ENCODE results near the gene KIAA1671.

The KIAA1671 gene

DNA sequence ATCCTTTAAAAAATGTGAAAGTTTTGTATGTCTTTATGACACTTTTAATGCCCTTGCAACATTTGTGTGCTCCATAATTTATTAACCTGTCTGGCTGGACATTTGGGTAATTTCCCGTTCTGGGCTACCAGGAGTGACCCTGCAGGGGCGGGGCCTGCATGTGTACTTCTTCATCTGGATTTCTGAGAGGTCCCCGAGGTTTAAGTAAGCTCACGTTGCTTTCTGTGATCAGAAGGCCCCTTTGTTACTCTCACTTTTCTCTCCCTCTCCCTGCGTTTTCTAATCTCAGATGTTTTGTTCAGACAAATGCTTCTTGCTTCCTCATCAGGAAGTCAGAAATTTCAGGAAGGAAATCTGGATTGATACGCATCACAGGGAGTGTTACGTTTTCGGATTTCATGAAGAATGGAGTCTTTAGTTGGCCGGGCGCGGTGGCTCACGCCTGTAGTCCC is 168.3 kb downstream of the KIAA1671 start:
- FAIRE-seq, result no peak

DNA sequence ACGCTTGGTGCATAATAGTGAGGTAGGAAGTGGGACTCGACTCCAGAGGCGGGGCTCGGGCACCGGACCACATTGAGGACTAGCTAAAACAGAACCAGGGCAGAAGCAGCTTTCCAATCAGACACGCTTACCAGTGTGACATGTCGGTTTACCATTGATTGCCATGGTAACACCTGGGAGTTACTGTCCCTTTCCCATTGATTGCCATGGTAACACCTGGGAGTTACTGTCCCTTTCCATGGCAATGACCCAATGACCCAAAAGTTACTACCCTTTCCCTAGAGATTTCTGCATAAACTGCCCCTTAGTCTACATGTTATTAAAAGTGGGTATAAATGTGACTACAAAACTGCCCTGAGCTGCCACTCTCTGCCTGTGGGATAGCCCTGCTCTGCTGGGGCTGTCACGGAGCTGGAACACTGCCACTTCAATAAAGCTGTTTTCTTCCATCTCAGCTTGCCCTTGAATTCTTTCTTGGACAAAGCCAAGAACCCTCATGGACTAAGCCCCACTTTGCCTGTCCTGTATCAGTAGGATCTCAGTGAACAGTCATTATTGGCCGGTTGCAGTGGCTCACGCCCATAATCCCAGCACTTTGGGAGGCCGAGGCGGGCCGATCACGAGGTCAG is 169.7 kb downstream of the KIAA1671 start:
- no peak for FAIRE-seq

DNA sequence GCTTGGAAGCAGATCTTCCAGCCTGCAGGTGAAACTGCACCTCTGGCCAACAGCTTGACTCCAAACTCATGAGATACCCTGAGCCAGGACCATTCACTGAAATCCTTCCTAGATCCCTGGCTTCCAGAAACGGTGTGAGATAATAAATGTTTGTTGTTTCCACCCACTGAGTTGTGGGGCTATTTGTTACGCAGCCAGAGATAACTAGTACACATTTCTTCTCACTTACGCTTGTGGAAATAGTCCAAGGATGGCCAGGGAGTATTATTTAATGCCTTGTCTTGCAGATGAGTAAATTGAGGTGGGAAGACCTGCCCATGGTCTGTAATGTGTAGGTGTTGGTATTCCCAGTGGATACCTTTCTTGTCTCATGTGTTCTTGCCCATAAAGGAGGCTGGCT is 171.2 kb downstream of the KIAA1671 start:
- no peak for FAIRE-seq

DNA sequence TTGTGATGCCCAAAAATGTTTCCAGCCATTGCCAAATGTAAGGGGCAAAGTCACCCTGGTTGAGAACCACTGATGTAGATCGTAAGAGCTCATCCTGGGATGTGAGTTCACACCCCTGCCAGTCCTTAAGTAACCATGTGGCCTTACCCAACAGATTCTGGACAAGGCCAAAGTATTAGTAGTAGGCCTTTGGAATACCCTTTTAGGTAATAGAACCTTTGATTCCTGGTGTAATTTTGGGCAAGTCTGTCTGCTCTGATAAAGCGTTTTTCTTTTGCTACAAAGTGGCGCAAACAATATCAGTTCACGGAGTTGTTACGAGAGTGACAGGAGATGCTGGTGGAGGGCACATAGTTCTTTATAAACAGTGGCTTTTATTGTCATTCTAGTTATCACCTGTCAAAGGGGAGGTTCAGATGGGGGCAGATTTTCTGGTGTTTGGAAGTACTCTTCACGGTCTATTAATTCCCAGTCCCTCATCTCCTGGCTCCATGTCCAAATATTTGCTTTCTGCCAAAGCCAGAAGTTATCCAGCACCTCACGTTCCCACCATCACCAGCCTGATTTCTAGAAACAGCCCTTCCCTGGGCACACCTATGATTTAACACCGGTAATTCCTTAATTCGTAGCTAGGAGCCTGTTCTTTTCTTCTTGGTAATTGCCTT is 173.3 kb downstream of the KIAA1671 start:
- FAIRE-seq, result no peak

DNA sequence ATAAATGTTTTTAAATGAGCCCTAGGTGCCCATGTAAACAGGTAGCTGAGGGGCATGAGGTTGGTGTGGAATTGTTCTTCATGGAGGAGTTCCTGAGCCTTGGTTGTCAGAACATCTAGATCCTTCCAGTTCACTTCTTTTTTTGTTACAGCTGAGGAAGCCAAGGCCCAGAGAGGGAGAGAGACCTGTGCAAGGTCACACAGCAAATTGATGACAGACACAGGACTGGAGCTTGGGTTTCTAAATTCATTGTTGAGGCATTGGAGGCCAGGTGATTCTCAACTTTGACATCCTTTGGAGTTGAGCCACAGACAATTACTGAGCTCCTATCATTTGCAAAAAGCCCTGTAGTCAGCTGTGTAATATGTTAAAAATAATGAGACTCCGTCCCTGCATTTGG is 174.0 kb downstream of the KIAA1671 start:
- no peak for FAIRE-seq

DNA sequence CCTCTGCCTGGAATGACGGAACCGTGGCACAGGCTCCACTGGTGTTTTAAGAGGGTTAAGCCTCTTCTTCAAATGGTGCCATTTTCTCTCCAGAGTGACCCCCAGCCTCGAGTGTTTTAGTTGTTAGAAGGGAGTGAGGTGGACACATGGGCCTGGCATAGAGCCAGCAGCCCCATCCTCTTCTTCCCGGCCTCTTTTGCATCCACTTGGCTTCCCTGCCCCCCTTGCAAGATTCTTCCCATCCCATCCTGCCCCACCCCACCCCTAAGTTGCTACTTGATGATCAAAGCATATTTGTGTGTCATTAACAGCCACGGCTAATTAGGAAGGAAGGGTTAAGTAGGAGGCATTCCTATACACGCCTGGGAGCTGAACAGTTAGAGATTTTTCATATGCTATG is 174.8 kb downstream of the KIAA1671 start:
- FAIRE-seq, result no peak

DNA sequence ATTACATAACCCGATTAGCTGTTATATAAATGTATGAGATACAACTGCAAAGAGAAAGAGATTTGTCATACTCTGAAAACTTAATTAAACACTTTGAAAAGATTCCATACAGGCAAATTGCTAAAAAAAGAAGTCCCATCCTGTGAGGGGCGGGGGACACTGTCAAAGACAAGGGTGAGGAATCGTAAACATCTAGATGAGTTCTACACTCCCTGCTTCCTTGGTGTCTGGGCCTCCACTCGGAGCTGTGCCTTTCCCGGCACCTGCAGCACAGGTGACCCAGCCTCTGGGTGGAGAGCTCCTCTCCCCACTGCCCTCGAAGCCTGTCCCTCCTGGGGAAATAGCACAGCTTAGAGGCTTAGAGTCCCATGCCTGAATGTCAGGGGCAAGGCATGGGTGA is 177.9 kb downstream of the KIAA1671 start:
- no peak for FAIRE-seq

DNA sequence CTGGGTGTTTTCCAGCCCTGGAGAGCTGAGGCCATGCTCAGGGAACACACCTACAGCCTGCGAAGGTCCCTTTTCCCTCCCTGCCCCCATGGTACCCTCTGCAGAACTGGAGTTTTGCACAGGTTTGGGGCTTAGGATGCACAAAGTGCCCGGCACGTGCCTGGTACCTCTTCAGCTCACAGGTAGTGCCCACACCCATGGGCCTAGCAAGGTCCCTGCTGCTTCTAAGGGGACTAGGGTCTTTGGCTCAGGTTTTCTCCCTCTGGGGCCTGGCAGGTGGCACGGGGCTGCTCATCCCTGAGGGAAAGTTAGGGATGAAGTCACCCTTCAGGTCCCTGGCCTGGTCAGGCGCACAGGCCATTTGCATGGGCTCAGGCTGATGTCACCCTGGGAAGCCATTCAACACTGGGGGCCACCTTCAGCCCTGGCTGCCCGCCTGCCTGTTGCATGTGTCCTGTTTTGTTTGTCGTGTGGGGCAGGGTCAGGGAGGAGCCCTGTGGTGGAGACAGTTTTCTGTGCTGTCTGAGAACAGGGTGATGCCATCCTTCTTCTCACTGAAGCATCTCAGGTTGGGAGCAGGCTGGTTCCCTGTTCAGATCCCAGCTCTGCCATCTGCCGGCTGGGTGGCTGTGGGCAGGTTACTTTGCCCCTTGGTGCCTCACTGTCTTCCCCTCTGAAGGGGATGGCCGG is 178.8 kb downstream of the KIAA1671 start:
- no peak for FAIRE-seq

DNA sequence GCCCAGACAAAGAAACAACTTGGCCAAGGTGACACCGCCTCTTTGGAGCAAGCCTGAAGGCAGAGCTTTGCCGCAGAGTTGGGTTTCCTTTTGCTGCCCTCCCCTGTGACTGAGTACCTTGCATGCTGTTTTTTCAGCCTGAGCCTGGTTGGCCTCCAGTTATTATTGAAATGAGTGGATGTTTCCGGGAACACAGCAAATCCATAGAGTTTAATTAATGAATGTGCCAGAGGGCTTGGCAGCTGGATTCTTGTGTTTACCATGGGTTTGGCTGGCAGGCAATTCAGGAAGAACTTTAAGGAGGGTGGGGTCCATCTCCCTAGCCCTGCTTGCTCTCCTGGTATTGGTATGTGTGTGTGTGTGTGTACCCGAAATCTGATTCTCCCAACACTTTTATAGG is 181.5 kb downstream of the KIAA1671 start:
- no peak for FAIRE-seq

DNA sequence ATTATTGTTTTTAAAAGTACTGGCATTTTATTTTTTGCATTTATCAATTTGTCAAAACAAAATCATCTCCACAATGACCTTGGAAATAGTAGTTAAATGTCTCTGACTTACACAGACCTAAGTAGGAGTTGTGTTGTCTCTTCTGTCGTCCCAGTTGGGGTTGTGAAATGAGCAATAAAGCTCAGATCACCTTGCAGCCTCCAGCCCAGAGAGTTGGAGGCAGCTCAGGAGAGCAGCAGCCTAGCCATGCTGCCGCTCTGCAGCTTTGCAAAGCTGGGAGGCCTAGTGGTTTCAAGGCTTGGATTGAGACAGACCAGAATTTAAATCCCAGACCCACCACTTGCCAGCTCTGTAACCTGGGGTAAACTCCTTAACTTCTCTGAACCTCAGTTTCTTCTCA is 181.9 kb downstream of the KIAA1671 start:
- no peak for FAIRE-seq

DNA sequence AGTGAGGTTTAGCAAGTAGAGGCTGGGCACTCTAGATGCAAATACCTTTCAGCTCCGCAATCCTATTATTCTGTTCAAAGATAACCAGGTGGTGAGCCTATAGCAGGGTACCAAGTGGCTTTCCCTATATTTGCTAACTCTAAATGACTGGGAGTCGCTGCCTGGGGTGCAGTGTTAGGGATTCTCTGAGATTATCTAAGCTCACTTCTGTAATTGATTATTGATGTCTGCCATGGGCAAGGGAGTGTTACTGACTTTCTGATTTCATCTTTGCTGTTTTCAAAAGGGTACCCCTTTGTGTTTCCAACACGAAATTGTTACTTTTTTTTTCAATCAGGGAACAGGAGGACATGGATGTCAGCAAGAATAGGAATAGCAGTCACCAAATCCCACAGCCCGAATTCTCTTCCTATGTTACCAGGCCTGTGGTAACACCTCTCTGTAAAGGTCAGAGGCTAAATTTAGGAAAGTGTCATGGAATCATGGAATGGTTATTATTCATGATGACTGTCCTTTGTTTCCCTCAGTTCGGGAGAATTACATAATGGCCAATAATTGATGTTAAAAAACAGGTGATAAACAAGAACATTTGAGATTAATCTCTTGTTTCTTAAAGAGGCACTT is 184.5 kb downstream of the KIAA1671 start:
- no peak for FAIRE-seq

DNA sequence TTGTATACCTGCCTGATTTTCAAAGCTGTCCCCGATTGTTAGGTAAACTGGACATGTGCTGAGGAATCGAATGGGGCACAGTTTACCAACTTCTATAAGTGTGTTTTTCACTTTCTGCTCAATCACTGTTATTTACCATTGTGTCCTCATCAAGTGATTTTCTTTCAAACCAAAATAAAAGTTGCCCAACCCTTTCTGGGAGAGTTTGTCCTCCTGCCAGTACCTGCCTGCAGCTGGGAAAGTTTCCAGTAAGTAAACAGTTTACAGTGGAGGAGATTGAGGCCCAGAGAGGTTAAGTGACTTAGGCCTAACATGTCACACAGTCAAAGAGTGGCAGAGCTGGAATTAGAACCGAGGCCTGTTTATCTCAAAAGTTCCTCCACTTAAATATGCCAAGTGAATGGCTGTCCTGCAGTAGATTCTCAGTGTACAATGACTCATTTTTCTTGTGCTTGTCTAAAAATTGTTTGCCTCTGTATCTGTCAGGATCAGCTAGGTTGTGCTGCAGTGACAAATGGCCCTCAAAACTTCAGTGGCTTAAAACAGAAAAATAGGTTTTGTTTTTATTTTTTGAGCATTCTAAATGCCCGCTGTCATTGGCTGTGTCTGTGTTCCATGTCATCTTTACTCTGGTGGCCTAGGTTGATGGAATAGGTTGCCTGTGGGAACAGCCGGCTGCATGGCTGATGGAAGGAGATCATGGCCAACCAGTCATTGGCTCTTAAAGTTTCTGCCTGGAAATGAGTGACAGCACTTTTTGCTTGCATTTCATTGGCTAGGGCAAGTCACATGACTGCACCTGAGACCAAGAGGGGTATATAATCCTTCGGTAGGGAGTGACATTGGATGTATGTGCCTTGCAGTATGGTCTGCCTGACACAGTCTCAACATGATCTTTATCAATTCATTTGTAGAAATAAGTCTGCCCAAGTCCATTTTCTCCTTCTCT is 185.3 kb downstream of the KIAA1671 start:
- FAIRE-seq, result no peak

DNA sequence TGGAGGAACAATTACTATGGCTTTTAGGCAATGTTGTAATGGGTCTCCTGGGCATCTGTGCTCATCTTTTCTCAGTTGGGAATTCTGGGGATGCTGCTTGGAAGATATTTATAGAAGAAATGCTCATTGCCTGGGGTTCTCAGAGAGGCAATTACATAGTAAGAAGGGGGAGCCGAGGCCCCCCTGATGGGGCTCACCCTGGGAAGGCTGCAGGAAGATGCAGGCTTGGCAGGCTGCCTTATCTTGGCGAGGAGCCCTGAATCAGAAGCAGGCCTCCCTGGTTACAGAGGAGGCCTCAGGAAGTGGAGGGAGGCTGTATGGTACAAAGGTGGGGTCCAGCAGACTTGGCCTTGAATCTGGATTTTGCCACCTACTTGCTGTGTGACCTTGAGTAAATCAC is 186.5 kb downstream of the KIAA1671 start:
- FAIRE-seq, result no peak

DNA sequence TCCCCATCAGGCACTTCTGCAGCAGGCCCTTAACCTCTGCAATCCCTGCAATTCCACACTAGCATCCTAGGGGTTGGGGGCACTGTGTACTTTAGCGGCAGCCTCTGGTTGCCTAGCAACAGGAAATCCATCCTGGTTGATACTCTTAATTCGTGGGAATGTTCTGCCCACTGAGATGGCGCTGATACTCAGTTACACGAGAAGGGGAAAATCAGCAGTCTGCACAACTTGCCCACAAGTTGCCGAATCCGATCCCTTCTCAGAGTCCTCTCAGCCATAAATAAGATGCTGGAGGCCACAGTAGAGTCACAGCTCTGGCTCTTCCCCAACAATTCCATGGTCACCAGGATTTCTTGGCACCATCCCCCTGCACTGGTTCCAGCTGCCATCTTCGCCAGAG is 189.6 kb downstream of the KIAA1671 start:
- FAIRE-seq, result no peak

DNA sequence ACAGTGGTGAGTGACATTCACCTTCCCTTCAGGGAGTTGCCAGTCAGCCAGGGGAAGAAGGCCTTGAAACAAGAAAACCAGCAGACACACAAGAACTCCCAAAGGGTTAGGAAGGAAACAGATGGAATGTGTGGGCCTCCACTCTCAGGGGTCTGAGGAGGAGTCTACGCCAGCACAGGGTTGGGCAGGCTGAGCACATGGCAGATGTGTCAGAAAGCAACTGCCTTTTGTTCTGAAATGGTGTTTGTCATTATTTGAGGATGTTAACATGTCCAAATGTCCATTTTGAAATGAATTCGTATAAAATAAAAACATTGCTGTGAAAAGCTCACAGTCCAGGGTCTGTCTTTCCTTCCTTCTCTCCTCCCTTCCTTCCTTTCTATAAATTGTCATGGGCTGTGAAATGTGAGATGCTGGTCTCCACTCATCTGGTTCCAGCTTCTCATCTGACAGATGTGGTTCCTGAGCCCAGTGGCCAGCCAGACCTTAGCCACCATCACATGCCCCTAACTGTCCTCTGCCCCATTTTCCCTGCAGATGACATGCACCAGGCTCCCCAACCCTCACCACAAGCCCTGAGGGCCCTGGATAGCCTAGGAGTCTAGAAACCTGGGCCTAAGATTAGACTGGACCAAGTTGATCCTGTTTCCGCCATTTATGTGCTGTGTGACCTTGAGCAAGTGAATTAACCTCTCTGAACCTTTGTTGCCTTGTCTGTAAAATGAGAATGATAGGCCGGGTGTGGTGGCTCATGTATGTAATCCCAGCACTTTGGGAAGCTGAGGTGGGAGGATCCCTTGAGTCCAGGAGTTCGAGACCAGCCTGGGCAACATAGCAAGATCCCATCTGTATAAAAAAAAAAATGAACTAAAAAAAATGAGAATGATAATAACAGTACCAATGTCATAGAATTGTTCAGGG is 190.9 kb downstream of the KIAA1671 start:
- no peak for FAIRE-seq

DNA sequence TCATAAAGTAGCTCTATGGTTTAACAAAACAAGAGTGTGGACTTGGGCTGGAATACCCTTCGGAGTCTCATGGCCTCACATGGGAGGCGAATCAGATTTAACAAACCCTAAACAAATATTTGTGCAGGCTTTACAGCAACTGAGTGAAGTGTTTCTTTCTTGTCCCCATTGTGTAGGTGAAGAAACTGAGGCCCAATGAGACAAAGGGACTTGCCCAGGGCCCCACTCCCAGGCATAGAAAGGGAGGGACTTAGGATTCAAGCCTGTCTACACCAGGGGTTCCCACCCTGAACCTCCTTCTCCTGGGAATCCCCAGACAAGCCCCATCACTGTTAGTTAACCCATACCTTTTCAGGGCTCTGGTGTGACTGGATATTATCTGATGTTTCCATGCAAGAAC is 192.0 kb downstream of the KIAA1671 start:
- no peak for FAIRE-seq

DNA sequence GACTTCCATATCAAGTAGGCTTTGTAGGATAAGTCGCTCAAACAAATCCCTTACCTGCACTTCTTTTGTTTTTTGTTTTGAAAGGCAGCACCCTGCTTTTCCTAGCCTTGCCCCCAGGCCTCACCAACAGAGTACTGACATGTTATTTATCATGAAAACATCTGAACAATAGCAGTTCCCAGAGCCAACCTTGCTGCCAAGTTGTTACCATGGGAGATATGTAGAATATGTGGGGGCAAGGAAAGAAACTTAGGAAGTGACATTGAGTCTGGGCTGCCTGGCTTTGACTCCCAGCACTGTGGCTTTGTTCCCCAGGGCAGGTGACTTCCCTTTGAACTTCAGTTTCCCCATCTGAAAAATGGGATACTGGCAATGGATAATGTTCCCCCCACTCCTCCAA is 193.8 kb downstream of the KIAA1671 start:
- FAIRE-seq, result no peak

DNA sequence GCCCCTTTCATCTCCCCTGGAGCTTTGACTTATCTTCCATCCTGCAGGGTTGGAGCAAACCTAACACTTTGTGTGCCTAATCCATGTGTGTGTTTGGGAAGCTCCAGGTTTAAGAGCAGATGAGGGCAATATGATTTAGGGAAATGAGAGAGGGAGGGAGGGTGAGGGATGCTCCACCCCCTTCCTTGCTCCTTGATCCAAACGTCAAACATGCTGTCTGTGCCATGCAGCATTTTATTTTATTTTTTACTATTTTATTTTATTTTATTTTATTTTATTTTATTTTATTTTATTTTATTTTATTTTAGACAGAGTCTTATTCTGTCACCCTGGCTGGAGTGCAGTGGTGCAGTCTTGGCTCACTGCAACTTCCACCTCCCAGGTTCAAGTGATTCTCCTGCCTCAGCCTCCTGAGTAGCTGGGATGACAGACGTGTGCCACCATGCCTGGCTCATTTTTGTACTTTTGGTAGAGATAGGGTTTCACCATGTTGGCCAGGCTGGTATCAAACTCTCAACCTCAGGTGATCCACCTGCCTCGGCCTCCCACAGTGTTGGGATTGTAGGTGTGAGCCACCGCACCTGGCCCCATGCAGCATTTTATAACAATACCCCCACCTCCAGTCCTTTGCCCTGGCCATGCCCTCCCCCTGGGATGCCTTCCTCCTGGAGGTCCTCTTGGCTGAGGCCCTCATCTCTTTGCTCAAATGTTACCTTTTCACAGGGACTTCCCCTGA is 194.6 kb downstream of the KIAA1671 start:
- no peak for FAIRE-seq

DNA sequence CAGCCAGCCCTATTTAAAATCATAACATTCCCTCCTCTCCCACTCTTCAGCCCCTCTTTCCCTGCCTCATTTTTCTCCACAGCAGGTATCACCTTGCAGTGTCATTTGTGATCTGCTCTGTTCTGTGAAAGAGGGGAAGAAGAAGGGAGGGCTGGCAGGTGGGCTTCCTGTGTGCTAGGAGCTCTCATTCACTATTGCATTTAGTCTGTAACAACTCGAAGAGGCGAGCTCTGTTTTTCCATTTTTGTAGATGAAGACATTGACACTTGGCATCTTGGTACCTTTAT is 195.1 kb downstream of the KIAA1671 start:
- FAIRE-seq, result no peak

DNA sequence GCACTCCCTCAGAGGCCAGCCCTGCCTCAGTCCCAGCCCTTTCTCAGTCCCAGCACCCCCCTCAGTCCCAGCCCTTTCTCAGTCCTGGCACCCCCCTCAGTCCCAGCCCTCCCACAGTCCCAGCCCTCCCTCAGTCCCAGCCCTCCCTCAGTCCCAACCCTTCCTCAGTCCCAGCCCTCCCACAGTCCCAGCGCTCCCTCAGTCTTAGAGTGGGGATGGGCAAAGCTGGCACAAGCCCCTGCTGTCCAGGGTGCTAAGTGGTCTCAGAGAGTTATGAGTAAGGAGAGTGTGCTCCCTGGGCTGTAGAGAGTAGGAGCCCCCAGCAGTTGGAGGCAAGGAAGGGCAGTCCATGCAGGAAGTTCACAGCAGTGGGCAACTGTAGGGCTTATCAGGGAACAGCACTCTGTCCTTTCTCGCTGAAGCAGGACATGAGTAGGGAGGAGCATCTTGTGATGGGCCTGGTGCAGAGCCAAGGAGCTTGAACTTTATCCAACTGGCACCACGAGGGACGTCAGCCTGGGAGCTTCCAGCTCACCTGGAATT is 195.7 kb downstream of the KIAA1671 start:
- no peak for FAIRE-seq

DNA sequence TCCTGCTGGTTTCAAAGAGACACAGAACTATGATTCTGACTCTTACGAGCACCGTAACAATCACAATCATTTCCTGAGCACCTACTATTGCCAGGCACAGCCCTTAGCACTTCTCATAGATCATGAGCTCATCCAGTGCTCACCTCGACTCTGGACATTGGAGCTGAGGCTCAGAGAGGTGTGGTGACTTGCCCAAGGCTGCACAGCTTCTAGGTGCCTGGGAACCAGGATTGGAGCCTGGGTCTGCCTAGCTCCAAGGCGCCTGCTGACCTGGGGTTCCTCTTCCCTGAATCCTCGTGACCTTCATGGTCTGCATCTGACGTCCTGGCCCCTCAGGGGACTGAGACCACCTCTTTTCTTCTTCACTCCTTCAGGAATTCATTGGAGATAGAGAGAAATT is 196.5 kb downstream of the KIAA1671 start:
- no peak for FAIRE-seq
